HEK293T (cell line): ENCODE measurements around the gene WDR18.

ENCODE experiments used
- CTCF ChIA-PET: fragments of 350-600 bp; formaldehyde crosslinking; extraction: SDS; loops from one replicate; lab custom pipeline; 2021; ENCODE audit warnings: antibody characterized with exemption, inconsistent platforms; lab: Yijun Ruan, JAX
- POLR2A ChIA-PET: fragments of 350-600 bp; formaldehyde crosslinking; extraction: SDS; loops from one replicate; lab custom pipeline; 2020; ENCODE audit warnings: antibody characterized with exemption, inconsistent platforms; lab: Yijun Ruan, JAX
- DNase-seq: peaks from one replicate; pipeline ENCODE4 v3.0.0; 2012; ENCODE audit warnings: mixed read lengths; ENCODE audit errors: extremely low spot score
- ARNT ChIP-seq: fragments of 450-650 bp; IDR thresholded peaks from 2 replicates; pipeline ENCODE4 v1.6.1; 2017; ENCODE audit warnings: mild to moderate bottlenecking
- BHLHE40 ChIP-seq: fragments of 450-650 bp; IDR thresholded peaks from 2 replicates; pipeline ENCODE4 v1.6.1; 2016; ENCODE audit warnings: mild to moderate bottlenecking, moderate library complexity, borderline replicate concordance
- CTBP1 ChIP-seq: fragments of 450-650 bp; IDR thresholded peaks from 2 replicates; pipeline ENCODE4 v1.6.1; 2016; ENCODE audit warnings: borderline replicate concordance
- ELF4 ChIP-seq: fragments of 450-650 bp; IDR thresholded peaks from 2 replicates; pipeline ENCODE4 v1.6.1; 2017; ENCODE audit warnings: antibody characterized with exemption
- FOXA1 ChIP-seq: fragments of 450-650 bp; IDR thresholded peaks from 2 replicates; pipeline ENCODE4 v1.6.1; 2016; ENCODE audit warnings: mild to moderate bottlenecking
- FOXK2 ChIP-seq: fragments of 450-650 bp; IDR thresholded peaks from 2 replicates; pipeline ENCODE4 v1.6.1; 2016; ENCODE audit warnings: mild to moderate bottlenecking
- FOXM1 ChIP-seq: fragments of 450-650 bp; IDR thresholded peaks from 2 replicates; pipeline ENCODE4 v1.6.1; 2017; ENCODE audit warnings: mild to moderate bottlenecking, borderline replicate concordance
- HDGF ChIP-seq: fragments of 450-650 bp; IDR thresholded peaks from 2 replicates; pipeline ENCODE4 v1.6.1; 2017; ENCODE audit warnings: antibody characterized with exemption, borderline replicate concordance
- L3MBTL2 ChIP-seq: fragments of 450-650 bp; conservative IDR thresholded peaks from 2 replicates; pipeline ENCODE4 v1.6.1; 2016; ENCODE audit warnings: mild to moderate bottlenecking
- LEF1 ChIP-seq: fragments of 450-650 bp; IDR thresholded peaks from 2 replicates; pipeline ENCODE4 v1.6.1; 2017; ENCODE audit warnings: mild to moderate bottlenecking, borderline replicate concordance
- NFRKB ChIP-seq: fragments of 450-650 bp; IDR thresholded peaks from 2 replicates; pipeline ENCODE4 v1.6.1; 2016; ENCODE audit warnings: mild to moderate bottlenecking, moderate library complexity
- SP1 ChIP-seq: fragments of 450-650 bp; IDR thresholded peaks from 2 replicates; pipeline ENCODE4 v1.6.1; 2017
- SUZ12 ChIP-seq: fragments of 450-650 bp; IDR thresholded peaks from 2 replicates; pipeline ENCODE4 v1.6.1; 2016; ENCODE audit warnings: mild to moderate bottlenecking
- TARDBP ChIP-seq: fragments of 450-650 bp; IDR thresholded peaks from 2 replicates; pipeline ENCODE4 v1.6.1; 2016
- ZNF384 ChIP-seq: fragments of 450-650 bp; IDR thresholded peaks from 2 replicates; pipeline ENCODE4 v1.6.1; 2016
- TF ChIP-seq, protein P1 (sequence below): fragments of 450-650 bp; IDR thresholded peaks from 2 replicates; pipeline ENCODE4 v1.6.1; 2016

The WDR18 gene

DNA sequence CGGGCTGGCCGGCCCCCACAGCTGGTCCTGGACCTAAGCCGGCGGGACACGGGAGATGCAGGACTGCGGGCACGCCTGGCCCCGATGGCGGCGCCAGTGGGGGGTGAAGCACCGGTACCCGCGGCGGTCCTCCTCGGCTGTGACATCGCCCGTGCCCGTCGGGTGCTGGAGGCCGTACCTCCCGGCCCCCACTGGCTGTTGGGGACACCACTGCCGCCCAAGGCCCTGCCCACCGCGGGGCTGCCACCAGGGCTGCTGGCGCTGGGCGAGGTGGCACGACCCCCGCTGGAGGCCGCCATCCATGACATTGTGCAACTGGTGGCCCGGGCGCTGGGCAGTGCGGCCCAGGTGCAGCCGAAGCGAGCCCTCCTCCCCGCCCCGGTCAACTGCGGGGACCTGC, 19.1 kb downstream of the WDR18 start:
- no peak for DNase-seq
- no peak for TF ChIP-seq SP1
- TF ChIP-seq BHLHE40: no peak
- no peak for TF ChIP-seq ZNF384
- no peak for TF ChIP-seq LEF1
- TF ChIP-seq CTBP1: no peak
- TF ChIP-seq L3MBTL2: no peak
- no peak for TF ChIP-seq FOXK2
- TF ChIP-seq NFRKB: no peak
- no peak for TF ChIP-seq FOXA1
- TF ChIP-seq, protein P1, sequence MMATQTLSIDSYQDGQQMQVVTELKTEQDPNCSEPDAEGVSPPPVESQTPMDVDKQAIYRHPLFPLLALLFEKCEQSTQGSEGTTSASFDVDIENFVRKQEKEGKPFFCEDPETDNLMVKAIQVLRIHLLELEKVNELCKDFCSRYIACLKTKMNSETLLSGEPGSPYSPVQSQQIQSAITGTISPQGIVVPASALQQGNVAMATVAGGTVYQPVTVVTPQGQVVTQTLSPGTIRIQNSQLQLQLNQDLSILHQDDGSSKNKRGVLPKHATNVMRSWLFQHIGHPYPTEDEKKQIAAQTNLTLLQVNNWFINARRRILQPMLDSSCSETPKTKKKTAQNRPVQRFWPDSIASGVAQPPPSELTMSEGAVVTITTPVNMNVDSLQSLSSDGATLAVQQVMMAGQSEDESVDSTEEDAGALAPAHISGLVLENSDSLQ: no peak
- no peak for TF ChIP-seq TARDBP
- no peak for TF ChIP-seq ARNT
- TF ChIP-seq SUZ12: no peak
- TF ChIP-seq FOXM1: no peak
- no peak for TF ChIP-seq HDGF
- no peak for TF ChIP-seq ELF4
- CTCF ChIA-PET: no interaction called here
- POLR2A ChIA-PET: interaction anchor here (1.0 kb wide), 1 partner anchor 18 kb away, joined by 3 read pairs; the partner anchor contains the start of gene RNU6-2

DNA sequence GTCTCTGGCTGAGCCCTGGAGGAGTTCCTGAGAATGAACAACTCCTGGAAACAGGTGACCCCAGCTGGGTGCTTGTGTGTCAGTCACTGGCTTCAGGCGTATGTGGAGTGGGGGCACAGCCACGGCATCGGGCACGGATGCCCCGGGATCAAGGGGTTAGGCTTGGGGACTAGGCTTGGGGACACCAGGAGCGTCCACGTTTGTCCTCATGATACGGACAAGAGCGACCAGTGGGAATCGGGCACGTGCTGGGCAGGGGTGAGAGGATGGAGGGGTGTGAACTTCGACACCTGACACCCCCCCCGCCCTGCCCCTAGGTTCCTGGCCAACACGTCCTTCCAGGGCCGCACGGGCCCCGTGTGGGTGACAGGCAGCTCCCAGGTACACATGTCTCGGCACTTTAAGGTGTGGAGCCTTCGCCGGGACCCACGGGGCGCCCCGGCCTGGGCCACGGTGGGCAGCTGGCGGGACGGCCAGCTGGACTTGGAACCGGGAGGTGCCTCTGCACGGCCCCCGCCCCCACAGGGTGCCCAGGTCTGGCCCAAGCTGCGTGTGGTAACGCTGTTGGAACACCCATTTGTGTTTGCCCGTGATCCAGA, 20.2 kb downstream of the WDR18 start:
- TF ChIP-seq ARNT (no peak), ZNF384 (no peak), ELF4 (no peak), CTBP1 (no peak), HDGF (no peak), SUZ12 (no peak), FOXK2 (no peak), LEF1 (no peak), FOXM1 (no peak), BHLHE40 (no peak), FOXA1 (no peak), TARDBP (no peak), L3MBTL2 (no peak)
- TF ChIP-seq, protein P1: no peak
- ChIA-PET POLR2A (interaction anchor here (0.8 to 1.0 kb wide), 2 partner anchors 17 to 23 kb away, joined by 3 read pairs; partner anchors contain the start of genes CNN2 and RNU6-2), CTCF (interaction anchor here (0.6 kb wide), 1 partner anchor 13 kb away, joined by 4 read pairs; no protein-coding TSS in a partner anchor)
- DNase-seq: no peak

DNA sequence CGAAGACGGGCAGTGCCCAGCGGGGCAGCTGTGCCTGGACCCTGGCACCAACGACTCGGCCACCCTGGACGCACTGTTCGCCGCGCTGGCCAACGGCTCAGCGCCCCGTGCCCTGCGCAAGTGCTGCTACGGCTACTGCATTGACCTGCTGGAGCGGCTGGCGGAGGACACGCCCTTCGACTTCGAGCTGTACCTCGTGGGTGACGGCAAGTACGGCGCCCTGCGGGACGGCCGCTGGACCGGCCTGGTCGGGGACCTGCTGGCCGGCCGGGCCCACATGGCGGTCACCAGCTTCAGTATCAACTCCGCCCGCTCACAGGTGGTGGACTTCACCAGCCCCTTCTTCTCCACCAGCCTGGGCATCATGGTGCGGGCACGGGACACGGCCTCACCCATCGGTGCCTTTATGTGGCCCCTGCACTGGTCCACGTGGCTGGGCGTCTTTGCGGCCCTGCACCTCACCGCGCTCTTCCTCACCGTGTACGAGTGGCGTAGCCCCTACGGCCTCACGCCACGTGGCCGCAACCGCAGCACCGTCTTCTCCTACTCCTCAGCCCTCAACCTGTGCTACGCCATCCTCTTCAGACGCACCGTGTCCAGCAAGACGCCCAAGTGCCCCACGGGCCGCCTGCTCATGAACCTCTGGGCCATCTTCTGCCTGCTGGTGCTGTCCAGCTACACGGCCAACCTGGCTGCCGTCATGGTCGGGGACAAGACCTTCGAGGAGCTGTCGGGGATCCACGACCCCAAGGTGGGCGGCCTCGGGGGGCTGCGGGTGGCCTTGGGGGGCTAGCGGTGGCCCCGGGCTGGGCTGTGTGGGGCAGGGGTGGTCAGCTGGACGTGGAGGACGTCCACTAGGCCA, 20.9 kb downstream of the WDR18 start:
- TF ChIP-seq HDGF (no peak), SP1 (no peak), NFRKB (no peak), ARNT (no peak), CTBP1 (no peak), FOXM1 (no peak), LEF1 (no peak), FOXA1 (no peak), BHLHE40 (no peak), FOXK2 (no peak), TARDBP (no peak), ELF4 (no peak), ZNF384 (no peak), L3MBTL2 (no peak), SUZ12 (no peak)
- TF ChIP-seq, protein P1: no peak
- ChIA-PET POLR2A (interaction anchor here (0.8 kb wide), 1 partner anchor 22 kb away, joined by 3 read pairs; the partner anchor contains the start of gene CNN2), CTCF (interaction anchor here (0.7 kb wide), 1 partner anchor 10 kb away, joined by 3 read pairs; no protein-coding TSS in a partner anchor)
- no peak for DNase-seq

DNA sequence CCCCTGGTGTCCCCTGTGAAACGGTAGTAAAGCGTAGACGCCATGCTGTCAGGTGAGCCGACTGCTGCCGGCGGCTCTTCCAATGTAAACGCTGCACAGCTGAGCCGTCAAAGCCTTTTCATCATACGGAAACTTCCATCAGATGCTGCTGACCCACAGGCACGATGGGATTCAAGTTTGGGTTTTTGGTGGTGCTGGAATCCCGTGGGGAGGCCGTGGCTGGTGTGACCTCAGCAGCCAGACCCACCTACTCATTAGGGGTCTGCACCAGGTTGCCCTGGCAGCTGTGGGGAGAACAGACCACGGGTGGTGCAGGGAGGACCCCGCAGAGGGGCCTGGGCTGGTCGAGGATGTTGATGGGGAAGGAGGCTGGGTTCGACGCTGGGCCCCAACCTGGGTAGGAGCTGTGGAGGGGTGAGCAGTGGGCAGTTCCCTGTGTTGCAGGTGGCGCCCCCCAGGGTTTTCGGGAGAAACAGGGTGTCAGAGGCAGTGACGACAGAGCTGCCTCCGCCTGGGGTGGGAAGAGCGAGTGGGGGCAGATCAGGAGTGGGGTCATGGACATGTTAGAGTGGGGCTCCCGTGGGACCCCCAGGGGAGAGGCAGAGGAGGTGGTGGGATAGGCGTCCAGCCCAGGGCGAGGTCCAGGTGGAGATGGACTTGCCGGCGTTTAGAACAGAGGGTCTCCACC, 22.7 kb downstream of the WDR18 start:
- no peak for DNase-seq
- TF ChIP-seq FOXK2: no peak
- no peak for TF ChIP-seq FOXM1
- TF ChIP-seq CTBP1: no peak
- TF ChIP-seq SUZ12: no peak
- no peak for TF ChIP-seq ELF4
- TF ChIP-seq SP1: no peak
- no peak for TF ChIP-seq NFRKB
- no peak for TF ChIP-seq FOXA1
- TF ChIP-seq TARDBP: no peak
- TF ChIP-seq, protein P1: no peak
- no peak for TF ChIP-seq ZNF384
- no peak for TF ChIP-seq BHLHE40
- TF ChIP-seq ARNT: no peak
- TF ChIP-seq LEF1: no peak
- no peak for TF ChIP-seq L3MBTL2
- POLR2A ChIA-PET: interaction anchor here (0.8 kb wide), 1 partner anchor 13 kb away, joined by 3 read pairs; no protein-coding TSS in a partner anchor
- CTCF ChIA-PET: no interaction called here
